NCI-H2029 treated with DMSO at 0.1 percent for 48 hours (cell line): Measurements from ENCODE around the gene EML3.
"Not testable (repeated sequence)": the region's sequence is repeated elsewhere in the genome, so short reads cannot be mapped to it uniquely, and the experiment has no call there.

Source experiments
- DNase-seq: peaks from one replicate; lab custom pipeline; 2025; lab: John Stamatoyannopoulos, UW

The EML3 gene

DNA sequence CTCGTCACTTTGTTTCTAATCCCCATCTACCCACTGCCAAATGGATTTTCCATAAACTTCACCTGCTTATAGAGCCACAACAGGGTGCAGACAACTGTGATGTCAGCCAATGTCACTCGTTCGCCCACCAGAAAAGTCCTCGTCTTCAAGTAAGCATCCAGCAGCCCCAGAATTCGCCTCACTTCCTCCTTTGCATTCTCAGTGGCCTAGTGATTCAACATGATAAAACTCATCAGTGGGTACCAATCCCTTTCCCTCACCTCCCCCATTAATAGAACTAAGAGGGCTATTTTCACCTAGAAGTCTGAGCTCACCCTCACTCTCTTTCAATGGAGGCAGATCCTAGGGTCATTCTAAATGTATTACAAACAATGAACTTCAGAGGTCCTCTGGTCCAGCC, 41.7 kb downstream of the EML3 start:
- DNase-seq, result not testable (repeated sequence)

DNA sequence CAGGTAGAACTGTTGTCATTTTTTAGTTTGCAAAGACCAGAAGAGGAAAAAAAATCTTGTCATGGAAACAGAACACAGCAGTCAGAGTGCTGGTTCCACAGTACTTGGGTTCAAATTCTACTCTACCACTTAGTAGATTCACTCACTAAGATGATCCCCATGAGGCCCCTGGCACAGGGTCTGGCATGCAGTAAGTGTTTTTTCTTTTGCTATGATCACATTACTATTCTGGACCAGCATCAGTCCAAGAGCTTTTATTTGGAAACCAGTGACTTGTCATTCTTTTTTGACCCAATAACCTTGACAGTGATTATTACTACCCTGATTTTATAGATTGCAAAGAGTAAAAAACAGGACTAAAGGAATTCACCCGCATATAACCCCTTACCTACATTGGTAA, 43.0 kb downstream of the EML3 start:
- no peak for DNase-seq

DNA sequence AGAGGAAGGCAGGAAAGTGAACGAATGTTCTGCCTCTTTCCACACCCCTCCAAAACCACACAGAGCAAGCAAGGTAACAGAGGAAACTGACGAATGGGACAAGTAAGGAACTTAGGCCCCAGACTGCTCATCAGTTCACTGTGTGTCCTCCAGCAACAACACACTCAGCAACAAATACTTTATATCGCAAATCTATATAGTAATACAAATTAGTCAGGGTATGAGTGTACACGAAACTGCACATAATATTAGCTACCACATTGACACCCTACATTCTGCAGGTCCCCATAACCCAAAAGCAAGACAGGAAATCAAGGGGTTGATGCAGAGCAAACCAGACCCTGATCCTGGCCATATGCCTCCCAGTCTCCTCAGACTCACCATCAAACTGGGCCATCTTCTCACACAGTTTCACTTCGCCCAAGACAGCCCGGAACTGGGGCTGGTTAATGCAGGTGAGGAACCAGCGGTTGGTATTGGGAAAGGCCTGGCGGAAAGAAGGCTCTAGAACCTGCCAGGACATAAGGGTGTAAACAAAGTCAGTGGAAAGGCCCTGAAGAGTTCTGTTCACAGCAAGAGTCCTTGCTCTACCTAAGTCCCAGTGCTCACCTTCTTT, 45.4 kb downstream of the EML3 start:
- DNase-seq, result no peak

DNA sequence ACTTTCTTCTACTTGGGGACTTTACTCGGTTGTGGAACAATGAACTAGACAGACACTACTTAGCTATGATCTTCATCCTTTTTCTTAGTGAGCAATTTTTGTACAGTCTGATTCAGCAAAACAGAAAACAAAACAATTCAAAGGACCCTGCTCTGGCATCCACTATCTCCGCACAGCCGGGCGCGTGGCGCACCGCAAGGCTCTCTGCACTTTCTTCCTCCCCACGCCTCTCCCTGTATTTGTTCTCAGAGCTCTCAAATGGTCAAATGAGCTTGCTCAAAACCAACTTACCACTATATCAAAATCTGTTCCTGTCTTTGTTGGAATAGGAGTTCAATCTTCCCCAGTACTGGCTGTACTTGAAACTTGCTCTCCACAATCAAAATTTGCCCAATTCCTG, 46.3 kb downstream of the EML3 start:
- no peak for DNase-seq

DNA sequence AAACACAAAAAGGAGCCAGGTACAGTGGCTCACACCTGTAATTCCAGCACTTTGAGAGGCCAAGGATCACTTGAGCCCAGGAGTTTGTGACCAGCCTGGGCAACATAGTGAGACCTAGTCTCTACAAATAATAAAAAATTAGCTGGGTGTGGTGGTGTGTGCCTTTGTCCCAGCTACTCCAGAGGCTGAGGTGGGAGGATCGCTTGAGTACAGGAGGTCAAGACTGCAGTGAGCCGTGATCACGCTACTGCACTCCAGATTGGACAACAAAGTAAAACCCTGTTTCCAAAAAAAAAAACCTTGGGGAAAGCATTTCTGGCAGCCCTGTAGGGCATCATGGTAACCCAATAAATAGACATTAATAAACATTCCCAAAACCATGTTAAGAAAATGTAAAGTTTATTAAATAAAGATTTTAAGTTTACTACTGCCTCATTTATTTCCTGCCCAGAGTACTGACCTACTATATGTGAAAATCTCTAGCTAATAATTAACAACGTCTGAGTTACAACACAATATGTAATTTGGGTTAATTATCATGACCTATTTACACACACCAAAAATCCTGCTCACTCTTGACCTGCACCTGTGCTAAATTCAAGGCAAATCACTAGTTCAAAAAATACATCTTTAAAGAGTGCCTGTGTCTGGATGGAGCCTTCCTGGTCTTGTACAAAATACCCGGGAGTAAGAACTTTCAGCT, 47.3 kb downstream of the EML3 start:
- DNase-seq, result no peak

DNA sequence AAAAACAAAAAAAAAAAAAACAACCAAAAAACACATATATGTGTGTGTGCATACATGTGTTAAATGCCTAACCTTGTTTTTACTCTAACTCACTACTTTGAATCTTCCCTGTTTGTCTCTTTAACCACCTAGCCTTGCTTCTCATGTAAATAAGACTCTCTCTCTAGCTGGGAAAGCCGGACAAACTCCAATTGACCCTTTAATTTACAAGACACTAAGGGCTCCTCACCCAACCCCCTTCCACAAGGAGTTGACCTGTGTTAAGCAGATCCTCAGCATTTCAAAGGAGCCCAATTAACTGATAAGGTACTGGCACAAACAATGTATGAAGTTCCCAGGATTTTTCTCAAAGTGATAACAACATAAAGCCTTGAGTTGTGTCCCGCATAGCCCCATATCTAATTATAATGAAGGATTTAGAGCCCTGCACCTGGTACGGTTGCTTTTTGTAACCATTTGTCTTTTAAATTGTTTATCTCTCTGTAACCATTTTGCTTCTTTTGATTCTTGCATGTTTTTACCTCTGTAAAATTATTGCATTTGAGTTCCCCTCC, 50.8 kb downstream of the EML3 start:
- not testable (repeated sequence) for DNase-seq

DNA sequence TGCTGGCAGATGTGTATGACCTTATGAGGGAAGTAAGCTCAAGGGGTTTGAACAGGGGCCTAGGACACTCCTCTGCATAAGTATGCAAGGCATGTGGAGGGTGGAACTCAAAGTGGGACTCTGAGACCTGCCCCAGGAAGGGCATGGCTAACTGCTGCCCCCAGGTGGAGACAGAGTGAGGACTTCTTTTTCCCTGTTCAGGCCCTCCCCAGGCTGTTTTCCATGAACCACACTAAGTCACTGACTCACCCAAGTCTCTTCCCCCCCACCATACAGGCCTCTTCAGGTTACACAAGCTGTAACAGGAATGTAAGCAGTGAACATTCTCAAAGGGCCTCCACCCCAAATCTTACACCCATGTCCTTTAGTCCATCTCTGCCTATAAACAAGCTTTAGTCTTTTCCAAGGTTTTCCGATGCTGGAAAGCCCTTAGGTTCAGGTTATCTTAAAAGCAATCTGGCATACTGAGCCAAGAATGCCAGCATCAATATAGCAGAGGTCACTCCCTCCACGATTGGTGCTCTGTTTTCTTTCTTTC, 51.9 kb downstream of the EML3 start:
- DNase-seq, result no peak

DNA sequence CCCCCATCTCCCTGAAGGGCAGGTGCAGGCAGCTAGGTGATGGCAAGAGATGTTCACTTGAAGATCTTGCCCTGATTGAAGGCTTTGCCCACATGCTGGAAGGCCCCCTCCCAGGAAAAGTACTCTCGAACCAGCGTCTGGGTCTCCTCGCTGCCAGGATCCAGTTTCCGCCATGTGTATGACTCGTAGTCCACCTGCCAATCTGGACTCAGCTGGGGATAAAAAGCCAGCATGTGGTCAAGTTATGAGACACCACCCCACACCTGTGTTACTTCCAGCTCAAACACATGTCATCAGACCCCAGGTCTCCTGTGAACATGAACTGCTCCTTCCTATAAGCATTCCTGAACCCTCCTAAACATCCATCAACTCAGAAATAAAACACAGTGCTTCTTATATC, 52.9 kb downstream of the EML3 start:
- not testable (repeated sequence) for DNase-seq

DNA sequence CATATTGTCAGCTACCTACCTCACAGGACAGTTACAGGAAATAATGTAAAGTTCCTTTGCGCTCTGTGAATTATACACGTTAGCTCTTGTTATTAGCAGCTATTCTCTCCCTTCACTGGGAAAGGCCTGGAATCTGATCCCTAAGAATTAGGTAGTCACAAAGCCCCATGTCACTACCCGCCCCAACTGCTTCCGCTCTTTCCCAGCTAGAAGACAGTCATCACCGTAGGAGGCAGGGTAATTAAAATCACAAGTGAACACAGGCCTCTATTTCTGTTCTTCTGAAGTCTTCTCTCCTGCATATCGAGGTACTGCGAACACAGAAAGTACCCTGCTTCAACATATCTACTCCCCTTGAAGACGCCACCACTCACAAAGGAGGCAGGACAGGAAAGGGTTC, 53.4 kb downstream of the EML3 start:
- no peak for DNase-seq

DNA sequence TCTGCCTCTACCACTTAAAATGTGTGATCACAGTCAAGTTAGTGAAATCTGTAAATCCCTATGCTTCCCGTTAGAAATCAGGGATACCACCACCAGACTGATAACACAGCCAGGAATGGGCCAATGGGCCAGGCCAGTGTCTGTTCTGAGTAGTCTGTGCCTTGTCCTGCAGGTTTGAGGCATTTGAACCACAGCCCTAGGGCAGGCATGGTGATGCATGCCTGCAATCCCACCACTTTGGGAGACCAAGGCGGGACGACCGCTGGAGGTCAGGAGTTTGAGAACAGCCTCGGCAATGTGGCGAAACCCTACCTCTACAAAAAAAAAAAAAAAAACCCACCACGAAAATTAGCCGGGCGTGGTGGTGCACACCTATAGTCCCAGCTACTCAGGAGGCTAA, 53.9 kb downstream of the EML3 start:
- no peak for DNase-seq

DNA sequence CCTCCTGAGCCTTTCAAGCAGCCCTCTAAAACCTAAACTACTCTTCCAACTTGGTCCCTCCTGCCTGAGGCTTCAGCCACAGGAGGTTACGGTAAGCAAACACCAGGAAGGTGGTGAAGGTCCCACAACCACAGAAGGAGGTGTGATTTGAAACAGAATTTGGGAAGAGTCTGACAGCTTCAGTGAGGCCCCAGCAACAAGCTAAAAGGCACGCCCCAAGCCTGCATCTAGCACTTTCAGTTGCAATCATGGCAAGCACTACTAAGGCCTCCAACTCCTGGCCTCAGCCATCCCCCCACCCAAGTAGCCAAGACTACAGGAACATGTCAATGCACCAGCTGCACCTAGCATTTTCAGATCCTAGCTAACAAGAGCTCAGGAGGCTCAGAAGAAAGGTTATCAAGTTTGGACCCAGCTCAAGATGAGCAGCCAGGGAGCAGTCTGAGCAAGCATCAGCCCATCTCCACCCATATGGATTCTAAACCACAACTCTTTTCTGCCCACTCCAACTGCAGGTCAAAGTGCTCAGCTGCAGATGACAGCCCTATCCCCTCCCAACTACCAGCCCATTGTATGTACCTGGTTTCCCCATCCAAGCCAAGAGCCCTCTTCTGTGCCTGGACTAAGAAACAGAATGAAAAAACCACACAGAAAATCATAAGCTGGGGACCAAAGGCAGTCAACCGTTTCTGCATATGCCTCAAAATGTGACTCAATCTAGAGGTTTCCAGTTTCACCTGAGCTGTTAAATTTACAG, 55.5 kb downstream of the EML3 start:
- no peak for DNase-seq

DNA sequence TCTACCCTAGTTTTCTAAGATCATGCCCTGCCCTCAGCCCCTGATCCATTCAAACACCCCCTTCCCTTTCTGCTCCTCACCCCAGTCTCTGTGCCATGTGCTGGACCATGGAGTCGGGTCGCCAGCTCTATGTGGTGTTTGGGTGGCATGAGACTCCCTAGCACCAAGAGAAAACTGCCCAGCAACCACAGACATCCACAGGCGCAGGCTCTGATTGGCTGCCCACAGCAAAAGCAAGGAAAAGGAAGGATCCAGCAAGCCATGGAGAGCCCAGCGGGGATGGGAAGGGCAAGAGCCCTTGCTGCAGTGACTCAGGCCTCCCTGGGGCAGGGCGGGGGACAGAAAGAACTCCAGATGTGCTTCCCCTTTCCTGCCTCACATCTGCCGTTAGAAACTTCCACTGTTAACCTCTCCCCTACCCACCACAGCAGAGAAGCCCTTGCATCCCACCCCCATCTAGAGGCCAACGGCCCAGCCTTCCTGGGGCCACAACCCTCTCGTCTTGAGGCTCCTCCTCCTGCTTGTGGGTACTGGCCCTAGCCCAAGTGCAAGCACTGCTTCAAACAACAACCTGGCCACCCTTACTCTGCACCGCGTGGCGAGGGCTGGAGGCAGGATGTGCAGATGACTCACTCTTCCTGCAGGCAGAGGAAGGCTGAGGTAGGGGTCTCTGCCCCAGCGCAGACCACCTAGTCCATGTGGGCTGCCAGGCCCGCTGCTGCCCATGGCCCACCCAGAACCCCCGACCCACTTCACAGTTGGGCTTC, 56.3 kb downstream of the EML3 start:
- DNase-seq, result peak; percentile 61

DNA sequence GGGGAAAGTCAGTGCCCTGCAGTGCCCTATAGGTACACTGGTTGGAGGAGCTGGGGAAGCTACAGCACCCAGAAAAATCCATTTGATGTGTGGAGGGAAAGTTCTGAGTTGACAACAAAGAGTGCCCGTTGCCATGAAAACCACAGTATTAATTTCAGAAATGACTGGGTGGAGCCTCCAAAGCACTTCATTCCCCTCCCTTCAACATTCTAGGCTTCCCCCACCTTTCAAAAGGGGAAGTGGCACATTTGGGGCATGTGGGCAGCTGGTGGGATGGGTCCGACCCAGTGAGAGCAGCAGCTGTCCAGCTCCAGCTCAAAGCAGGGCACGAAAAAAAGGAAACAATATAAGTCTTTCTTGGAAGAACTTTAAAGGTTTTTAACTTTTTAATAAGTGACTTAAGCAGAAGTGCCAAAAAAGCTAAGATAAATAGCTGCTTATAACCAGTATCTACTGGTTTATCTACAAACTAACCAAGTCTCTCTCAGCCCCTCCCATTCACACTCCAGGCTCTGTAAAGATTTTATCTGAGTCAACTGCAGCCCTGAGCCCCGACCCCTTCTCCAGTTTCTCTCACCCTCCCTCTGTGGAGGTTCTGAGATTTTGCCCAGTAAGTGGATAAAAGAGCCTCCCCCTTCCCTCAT, 57.0 kb downstream of the EML3 start:
- DNase-seq, result no peak

DNA sequence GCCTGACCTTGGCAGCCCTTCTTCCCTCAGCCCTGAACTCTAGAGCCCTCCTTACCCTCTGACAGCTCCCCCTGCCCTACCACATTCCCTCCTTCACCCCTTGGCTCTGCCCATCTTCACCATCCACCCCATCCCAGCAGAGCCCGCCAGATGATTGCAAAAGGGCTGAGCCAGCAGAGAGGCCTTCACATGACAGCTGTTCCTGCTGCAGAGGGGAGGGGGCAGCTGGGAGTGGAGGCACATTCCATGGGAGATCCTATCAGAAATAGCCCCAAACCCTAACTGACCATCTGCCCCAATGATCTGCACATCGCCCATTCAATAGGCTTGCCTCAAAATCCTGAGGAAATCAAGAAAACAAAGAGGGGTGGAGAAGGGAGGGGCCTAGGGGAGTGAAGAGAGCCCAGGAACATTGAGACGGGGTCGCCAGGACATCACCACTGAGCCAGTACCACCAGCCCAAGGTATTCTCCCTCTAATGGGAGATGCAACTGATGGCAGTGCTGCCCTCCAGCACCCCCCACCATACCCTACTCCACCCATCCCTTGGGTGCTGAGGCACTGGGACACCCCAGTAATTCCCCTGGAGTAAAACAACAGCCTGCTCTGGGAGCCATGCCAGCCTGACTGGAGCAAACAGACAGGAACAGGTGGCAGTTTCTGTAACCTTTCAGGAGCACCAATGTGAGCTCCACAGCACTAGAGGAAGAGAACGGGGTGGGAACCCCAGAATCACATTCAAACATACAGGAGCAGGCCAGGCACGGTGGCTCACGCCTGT, 58.0 kb downstream of the EML3 start:
- DNase-seq, result no peak

DNA sequence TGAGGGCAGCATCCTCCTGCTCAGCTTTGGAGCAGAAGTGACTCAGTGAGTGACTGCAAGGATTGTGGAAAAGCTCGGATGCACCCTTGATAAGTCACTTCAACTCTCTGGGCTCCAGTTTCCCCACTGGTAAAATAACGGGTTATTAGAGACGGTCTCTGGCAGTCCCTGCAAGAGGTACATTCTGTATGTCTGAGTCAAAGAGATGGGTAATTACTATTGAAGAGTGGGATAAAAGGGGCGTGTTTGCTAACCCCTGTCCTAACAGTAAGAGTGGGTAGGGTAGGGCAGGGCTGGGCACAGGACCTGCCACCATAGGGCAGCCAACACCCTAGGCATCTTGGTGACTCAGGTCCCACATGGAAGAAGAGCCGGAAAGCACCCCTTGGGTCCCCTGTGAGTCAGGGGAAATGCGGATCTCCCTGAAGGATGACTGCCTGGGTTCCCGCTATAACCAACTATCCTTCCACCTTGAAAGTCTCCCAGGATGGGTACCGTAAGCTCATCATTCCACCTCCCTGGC, 58.7 kb downstream of the EML3 start:
- DNase-seq, result no peak

DNA sequence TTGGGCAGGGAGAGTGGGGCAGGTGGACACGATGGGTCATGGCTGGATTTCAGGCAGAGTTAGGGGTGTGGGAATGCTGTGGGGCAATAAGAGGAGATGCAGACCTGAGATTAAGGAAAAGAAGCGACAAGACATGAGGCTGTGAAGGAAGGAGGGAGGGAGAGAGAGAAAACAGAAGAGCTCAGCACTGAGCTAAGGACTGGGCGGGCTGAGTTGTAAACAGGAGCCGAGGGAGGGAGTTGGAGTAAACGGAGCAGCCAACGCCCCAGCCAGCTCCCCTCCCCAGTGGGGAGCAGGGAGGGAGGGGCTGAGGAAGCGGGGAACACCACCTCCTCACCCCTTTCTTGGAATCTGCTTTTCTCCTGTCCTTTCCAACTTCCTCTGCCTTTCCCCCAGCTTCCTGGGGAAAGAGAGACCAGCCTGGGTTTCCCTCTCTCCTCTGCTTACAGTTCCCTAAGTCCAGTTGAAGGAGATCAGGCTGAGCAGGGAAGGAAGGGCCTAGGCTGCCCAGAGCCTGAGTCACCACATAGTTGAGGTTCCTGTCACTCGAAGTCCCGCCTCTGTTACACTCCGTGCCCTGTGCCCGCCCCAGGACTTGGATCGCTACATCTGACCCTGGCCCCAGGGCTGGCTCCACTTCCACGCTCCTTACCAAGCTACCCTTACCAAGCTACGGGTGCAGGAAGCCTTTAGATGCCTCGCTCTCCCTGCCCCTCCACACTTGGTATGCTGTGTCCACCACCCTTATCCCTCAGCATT, 59.3 kb downstream of the EML3 start:
- DNase-seq, result no peak

DNA sequence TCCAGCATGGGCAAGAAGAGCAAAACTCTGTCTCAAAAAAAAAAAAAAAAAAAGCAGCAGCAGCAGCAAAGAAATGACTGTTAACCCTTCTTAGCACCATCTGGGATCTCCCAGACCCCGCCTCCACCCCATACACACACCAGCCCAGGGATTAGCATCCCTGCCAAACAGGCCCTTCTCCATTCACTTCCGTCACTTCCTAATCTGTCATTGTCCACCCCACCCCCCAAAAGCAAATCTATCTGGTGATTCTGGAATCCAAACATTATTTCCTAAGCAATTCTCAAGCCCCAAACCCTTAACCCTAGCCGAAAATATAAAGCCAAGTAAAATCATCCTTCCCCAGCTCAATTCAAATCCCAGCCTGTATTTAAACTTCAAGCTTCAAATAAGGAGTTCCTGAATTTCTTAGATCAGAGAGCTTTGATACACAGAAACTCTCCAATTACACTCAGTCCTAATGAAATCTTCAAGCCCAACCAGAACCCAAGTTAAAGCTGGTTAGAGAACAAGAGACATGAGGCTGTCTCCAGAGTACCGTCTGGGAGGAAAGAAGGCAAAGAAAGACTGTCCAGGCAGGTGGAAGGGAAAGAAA, 60.0 kb downstream of the EML3 start:
- DNase-seq, result no peak
